AG20443 (cell line): Measurements from ENCODE around the gene NFATC3.
A peak's percentile ranks its signal among the peaks of the same experiment; 100 is the strongest.

Experiments
- DNase-seq: peaks from one replicate; pipeline ENCODE4 v3.0.0; 2012; ENCODE audit warnings: low spot score, mixed read lengths

The NFATC3 gene

GRCh38 chr16:68233085-68233834 is 148.1 kb downstream of the NFATC3 start:
- no peak for DNase-seq

- DNase-seq = no peak
These were observed 148.6 kb downstream of the NFATC3 start for GRCh38 chr16:68233835-68234187.

- DNase-seq = no peak
These were observed 149.3 kb downstream of the NFATC3 start for GRCh38 chr16:68234188-68235107.

DNA sequence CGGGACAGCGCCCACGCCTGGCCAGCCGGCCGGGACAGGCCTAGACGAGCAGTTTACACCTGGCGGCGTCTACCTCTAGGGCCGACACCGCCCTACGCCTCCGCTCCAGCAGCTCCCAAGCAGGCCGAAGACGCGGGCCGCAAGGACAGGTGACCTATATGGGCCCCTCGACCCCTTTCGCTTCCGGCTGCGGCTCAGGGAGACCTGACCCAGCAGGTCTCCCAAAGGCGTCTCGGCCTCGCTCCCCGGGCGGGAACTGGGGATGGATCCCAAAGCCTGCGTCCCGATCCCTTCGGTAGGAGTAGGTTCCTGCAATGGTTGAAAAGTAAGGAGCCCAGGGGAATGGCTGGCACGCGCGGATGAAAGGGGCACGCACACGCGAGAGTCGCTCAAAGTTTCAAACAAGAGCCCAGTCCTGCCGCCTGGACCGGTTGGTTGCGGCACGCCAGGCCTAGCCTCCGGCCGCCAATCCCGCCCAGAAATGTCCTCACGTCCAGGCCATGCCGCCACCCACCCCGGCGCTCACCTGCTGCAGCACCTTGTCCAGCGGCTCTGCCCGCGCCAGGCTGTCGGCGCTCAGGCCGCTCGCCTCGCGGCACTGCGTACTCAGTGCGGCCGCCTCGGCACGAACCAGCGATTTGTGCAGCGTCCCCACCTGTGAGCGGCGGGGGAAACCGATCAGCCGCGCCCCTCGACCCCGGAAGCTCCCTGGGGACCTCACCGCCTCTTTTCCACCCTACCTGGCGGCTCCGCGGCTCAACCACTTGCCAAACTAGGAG is 150.1 kb downstream of the NFATC3 start:
- no peak for DNase-seq

DNA sequence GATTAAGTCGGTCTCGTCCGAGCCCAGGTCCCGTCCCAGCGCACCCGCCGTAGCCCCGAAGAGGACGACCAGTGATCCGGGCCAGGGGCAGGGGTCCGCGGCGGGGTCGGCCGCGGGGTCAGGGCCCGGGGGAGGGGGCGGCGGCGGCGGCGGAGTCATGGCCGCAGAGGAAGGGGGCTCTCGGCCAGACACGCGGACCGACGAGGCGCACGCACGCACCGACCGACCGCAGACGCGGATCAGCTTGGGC is 150.6 kb downstream of the NFATC3 start, which contains the start of gene ESRP2:
TSS of gene ESRP2 (minus strand) at position 241 of the 250 bp plus-strand sequence. CDS start at position 159, 82 bp downstream.
- DNase-seq = no peak

DNA sequence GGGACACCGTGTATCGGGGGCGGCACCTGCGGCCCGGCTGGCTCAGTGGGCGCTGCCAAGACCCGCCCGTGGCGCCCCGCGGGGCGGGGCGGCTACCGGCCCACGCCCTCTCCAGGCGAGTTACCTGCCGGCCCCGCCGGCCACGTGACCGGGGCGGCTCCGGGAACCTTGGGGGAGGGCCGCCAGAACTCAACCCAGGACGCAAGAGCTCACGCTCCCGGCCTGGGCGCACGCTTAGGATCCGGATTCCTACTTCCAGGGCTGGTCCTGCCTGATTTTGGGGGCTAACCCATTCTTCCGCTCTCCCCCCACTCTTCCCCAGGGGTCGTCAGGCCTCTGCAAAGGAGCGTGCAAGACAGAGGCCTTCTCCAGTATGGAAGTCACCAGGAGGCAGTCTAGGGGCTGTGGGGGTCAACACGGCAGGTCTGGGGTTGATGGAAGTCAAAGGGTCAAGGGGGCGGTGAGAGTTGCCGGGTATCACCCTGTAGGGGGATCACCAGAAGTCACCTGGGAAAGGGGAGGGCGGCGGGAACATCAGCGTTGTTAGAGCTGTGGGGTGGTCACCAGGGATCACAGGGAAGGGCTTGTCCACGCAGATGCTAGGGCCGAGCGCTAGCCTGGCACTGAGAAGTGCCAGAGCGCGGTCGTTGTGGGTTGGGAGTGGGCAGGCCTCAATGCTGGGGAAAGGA is 151.1 kb downstream of the NFATC3 start:
- no peak for DNase-seq

GRCh38 chr16:68236826-68237242 is 151.7 kb downstream of the NFATC3 start:
- no peak for DNase-seq

DNA sequence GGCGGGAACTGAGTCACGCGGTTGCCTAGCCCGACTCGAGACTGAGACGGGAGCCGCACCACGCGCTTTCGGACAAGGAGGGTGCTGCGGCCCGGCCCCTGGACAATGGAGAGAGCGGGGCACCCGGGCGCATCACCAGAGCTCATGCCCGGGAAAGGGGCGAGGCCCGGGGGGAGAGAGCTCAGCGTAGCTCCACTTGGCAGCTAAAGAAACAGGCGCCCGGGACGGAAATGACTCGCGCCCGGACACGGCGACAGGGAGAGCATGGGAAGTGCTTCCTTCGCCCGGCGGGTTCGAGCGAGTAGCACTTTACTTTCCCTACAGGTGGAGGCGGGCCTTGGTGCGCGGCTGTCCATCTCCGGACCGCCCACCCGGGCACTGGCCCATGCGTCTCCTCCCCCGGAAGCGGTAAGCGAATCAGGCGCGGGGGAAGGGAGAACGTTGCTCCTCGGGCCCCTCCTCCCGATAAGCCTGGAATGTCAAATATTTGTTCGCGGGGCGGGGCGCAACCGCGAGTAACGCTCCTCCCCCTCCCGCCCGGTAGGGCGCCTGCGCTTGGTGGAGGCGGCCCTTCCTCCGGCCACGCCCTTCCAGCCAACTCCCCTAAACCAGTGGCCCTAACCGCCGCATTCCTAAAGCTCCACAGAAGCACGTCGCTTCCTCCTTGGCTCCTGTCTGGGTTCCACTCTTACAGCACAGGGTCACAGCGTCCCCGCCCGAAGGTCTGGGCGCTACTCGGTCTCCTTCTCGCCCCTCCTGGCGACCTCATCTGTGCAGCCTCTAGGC is 152.3 kb downstream of the NFATC3 start:
- peak; percentile 99 for DNase-seq

- no peak for DNase-seq
These were observed 152.8 kb downstream of the NFATC3 start for GRCh38 chr16:68238029-68238345.

- DNase-seq = no peak
These were observed 156.9 kb downstream of the NFATC3 start for GRCh38 chr16:68242085-68242484.

- DNase-seq = no peak
These were observed 158.0 kb downstream of the NFATC3 start for GRCh38 chr16:68242926-68243858.

- DNase-seq = no peak
These were observed 159.3 kb downstream of the NFATC3 start for GRCh38 chr16:68244481-68244902.

GRCh38 chr16:68244903-68245853 is 160.0 kb downstream of the NFATC3 start, which contains the start of gene PLA2G15:
PLA2G15 (plus strand) TSS chr16:68245373; CDS start chr16:68245427, 54 bp downstream.
- DNase-seq = peak; percentile 98

- no peak for DNase-seq
These were observed 161.0 kb downstream of the NFATC3 start for GRCh38 chr16:68246121-68246520.

- peak; percentile 52 for DNase-seq
These were observed 161.5 kb downstream of the NFATC3 start for GRCh38 chr16:68246666-68247065.

DNA sequence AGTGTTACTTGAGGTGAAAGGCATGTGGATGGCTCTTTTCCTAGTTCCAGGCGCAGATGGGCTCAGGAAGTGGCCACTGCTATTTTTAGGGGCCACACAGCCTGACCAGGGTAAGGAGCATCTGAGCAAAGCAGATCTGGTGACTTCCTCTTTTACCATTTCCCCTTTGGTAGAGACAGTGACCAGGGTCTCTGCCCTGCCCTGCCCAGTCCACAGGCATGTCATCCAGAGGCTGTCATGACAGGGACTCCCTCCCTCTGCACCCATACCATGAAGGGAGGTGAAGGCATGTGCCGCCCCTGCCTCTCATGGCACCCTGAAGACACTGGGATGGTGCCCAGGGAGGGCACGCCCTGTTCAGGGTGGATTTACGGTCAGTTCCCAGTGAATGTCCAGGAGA is 162.2 kb downstream of the NFATC3 start:
- DNase-seq = no peak

DNA sequence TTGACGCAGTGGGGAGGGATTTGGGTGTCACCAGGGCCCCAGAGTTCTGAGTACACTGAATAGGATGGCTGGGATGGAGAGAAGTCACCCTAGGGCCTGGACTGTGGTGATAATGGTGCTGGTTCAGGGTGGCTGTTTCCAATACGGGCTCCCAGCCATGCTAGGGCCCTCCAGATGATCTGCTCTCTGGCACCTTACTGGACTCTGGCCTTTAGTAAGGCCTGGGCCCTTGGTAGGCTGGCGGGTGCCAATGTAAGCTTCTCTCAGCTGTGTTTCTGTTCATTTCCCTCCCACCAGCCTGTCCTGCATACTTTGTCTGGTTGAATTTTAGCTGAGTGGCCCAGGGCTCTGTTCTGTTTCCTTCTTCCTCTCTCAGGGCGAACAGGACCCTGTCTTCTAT is 162.8 kb downstream of the NFATC3 start:
- no peak for DNase-seq

- DNase-seq = no peak
These were observed 164.2 kb downstream of the NFATC3 start for GRCh38 chr16:68249371-68249770.

DNA sequence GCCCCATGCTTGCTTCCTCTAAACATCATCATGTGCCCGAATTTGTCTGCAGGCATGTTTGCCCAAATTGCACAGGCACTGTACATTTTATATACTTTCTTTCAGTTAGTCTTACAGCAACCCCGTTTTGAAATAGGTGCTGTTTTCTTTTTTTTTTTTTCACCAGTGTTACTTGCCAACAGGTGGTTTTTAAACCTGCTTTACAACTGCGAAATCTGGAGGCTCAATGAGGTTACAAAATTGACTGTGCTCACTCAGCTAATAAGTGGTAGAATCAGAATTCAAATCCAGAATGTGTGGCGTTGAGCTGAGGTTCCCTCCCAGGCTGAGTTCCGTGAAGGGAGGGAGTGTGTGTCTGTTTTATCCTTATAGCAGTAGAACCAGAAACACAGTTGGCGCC is 165.8 kb downstream of the NFATC3 start:
- DNase-seq = no peak
